ENCODE results near the gene NOXA1. TPM values are rescaled to one million over a fixed set of nuclear protein-coding genes. Genes with fewer than 3 reads are reported as not detected.

Gene NOXA1
- polyA plus RNA-seq, 1 donor from 2014 or later, result 1.7 TPM

DNA sequence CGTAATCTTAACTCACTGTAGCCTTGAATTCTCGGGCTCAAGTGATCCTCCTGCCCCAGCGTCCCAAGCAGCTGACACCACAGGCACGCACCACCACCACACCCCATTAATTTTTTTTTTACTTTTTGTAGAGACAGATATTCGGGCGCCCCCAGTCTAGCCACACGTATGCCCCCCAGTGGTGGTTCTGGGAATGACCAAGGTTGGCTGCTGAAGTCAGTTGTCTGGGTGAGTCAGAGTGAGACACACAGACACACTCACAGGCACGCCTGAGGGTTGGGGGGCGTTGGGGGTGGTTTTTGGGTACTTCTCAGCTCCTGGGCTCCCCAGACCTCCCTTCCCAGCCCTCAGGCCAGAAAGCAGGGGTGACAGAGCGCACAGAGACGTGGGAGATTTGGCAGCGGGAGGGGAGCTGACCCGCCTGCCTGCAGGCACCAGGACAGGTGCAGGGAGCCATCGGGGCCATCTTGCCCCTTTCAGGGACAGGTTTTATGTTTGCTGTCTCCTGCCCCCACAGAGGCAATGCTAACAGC is 22.1 kb downstream of the NOXA1 start:
- no peak overlapping the region for H3K27ac ChIP-seq (ENCODE audit: low read length)

DNA sequence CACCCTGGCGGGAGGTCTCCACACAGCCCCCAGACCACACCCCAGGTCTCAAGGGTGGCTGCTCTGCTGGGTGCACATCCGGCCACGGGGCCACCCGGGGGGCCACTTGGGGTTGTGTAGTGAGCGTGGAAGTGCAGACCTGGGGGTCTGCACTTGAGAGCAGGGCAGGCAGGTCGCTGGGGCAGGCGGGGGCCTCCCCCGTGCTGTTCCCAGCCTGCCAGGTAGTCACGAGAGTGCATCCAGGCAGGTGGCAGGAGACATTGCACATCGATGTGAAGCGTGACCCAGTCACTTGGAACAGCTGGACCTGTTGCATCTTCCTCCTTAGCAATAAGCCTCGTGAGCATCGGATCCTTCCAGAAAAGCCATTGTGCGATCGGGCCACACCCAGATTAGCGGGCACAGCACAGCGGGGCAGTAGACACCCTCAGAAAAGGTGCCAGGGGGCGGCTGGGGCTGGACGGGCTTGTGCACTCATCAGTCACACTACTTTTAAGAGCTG is 22.8 kb downstream of the NOXA1 start:
- Histone ChIP-seq H3K27ac (ENCODE audit: low read length) (no peak overlapping the region), H3F3A (ENCODE audit: insufficient read depth, low read length, poor library complexity, severe bottlenecking) (no peaks in the 10 kb centered on the region), H3K9ac (ENCODE audit: low read length) (no peak overlapping the region), H3K4me3 (ENCODE audit: low read length) (no peak overlapping the region), H3K27me3 (ENCODE audit: insufficient read depth, low read depth, low read length) (peaks cover 10% of the 10 kb centered on the region), H3K4me2 (ENCODE audit: low read length) (no peak overlapping the region), H3K9me2 (ENCODE audit: insufficient read depth, low read length) (no peaks in the 10 kb centered on the region), H2AFZ (ENCODE audit: low read depth, low read length) (no peak overlapping the region), H3K79me2 (replicated peaks; ENCODE audit: insufficient read depth, low read length) (no peaks in the 10 kb centered on the region), H4K20me1 (ENCODE audit: insufficient read depth) (no peaks in the 10 kb centered on the region), H3K9me3 (ENCODE audit: low read length) (no peaks in the 10 kb centered on the region), H3K36me3 (ENCODE audit: insufficient read depth, low read length) (no peaks in the 10 kb centered on the region)
- TF ChIP-seq, protein P1, sequence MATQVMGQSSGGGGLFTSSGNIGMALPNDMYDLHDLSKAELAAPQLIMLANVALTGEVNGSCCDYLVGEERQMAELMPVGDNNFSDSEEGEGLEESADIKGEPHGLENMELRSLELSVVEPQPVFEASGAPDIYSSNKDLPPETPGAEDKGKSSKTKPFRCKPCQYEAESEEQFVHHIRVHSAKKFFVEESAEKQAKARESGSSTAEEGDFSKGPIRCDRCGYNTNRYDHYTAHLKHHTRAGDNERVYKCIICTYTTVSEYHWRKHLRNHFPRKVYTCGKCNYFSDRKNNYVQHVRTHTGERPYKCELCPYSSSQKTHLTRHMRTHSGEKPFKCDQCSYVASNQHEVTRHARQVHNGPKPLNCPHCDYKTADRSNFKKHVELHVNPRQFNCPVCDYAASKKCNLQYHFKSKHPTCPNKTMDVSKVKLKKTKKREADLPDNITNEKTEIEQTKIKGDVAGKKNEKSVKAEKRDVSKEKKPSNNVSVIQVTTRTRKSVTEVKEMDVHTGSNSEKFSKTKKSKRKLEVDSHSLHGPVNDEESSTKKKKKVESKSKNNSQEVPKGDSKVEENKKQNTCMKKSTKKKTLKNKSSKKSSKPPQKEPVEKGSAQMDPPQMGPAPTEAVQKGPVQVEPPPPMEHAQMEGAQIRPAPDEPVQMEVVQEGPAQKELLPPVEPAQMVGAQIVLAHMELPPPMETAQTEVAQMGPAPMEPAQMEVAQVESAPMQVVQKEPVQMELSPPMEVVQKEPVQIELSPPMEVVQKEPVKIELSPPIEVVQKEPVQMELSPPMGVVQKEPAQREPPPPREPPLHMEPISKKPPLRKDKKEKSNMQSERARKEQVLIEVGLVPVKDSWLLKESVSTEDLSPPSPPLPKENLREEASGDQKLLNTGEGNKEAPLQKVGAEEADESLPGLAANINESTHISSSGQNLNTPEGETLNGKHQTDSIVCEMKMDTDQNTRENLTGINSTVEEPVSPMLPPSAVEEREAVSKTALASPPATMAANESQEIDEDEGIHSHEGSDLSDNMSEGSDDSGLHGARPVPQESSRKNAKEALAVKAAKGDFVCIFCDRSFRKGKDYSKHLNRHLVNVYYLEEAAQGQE (IDR thresholded peaks at IDR 0.05; ENCODE audit: borderline replicate concordance), result no peak
- no peak for TF ChIP-seq EP300 (conservative IDR thresholded peaks at IDR 0.05; ENCODE audit: poor library complexity, severe bottlenecking)
- TF ChIP-seq TAF1 (IDR thresholded peaks at IDR 0.05; ENCODE audit: low read depth), result no peak
- TF ChIP-seq, protein P2, sequence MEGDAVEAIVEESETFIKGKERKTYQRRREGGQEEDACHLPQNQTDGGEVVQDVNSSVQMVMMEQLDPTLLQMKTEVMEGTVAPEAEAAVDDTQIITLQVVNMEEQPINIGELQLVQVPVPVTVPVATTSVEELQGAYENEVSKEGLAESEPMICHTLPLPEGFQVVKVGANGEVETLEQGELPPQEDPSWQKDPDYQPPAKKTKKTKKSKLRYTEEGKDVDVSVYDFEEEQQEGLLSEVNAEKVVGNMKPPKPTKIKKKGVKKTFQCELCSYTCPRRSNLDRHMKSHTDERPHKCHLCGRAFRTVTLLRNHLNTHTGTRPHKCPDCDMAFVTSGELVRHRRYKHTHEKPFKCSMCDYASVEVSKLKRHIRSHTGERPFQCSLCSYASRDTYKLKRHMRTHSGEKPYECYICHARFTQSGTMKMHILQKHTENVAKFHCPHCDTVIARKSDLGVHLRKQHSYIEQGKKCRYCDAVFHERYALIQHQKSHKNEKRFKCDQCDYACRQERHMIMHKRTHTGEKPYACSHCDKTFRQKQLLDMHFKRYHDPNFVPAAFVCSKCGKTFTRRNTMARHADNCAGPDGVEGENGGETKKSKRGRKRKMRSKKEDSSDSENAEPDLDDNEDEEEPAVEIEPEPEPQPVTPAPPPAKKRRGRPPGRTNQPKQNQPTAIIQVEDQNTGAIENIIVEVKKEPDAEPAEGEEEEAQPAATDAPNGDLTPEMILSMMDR (IDR thresholded peaks at IDR 0.05; ENCODE audit: poor library complexity, severe bottlenecking), result no peak
- no peak for TF ChIP-seq EZH2 (IDR thresholded peaks at IDR 0.05; ENCODE audit: borderline replicate concordance, insufficient read depth, low read length, poor library complexity, severe bottlenecking)
- TF ChIP-seq POLR2AphosphoS5 (IDR thresholded peaks at IDR 0.05), result no peak
- TF ChIP-seq RAD21 (conservative IDR thresholded peaks at IDR 0.05), result no peak
- no peak for TF ChIP-seq SMC3 (conservative IDR thresholded peaks at IDR 0.05; ENCODE audit: poor library complexity)
- no peak for TF ChIP-seq MXI1 (conservative IDR thresholded peaks at IDR 0.05; ENCODE audit: poor library complexity, severe bottlenecking)

More for the DNA sequence above, 22.1 kb downstream of the NOXA1 start:
- no peaks in the 10 kb centered on the region for H3K79me2 ChIP-seq (replicated peaks; ENCODE audit: insufficient read depth, low read length)
- H4K20me1 ChIP-seq (ENCODE audit: insufficient read depth), result no peaks in the 10 kb centered on the region
- H3K9me3 ChIP-seq (ENCODE audit: low read length), result no peaks in the 10 kb centered on the region
- H2AFZ ChIP-seq (ENCODE audit: low read depth, low read length), result no peak overlapping the region
- no peaks in the 10 kb centered on the region for H3F3A ChIP-seq (ENCODE audit: insufficient read depth, low read length, poor library complexity, severe bottlenecking)
- peaks cover 10% of the 10 kb centered on the region for H3K27me3 ChIP-seq (ENCODE audit: insufficient read depth, low read depth, low read length)
- H3K9me2 ChIP-seq (ENCODE audit: insufficient read depth, low read length), result no peaks in the 10 kb centered on the region
- no peak overlapping the region for H3K4me2 ChIP-seq (ENCODE audit: low read length)
- no peak overlapping the region for H3K9ac ChIP-seq (ENCODE audit: low read length)
- no peaks in the 10 kb centered on the region for H3K36me3 ChIP-seq (ENCODE audit: insufficient read depth, low read length)
- TF ChIP-seq, protein P2 (IDR thresholded peaks at IDR 0.05; ENCODE audit: poor library complexity, severe bottlenecking), result peak; percentile 73
- TF ChIP-seq MXI1 (conservative IDR thresholded peaks at IDR 0.05; ENCODE audit: poor library complexity, severe bottlenecking) (no peak), RAD21 (conservative IDR thresholded peaks at IDR 0.05) (peak; percentile 49), SMC3 (conservative IDR thresholded peaks at IDR 0.05; ENCODE audit: poor library complexity) (peak; percentile 69)
- no peak overlapping the region for H3K4me3 ChIP-seq (ENCODE audit: low read length)

All from neural cell (in vitro differentiated cells).